Uterus (tissue), 4 donors: ENCODE measurements around the gene IGFL1. TPM values are rescaled to one million over a fixed set of nuclear protein-coding genes. Genes with fewer than 3 reads are reported as not detected.
"Not testable (repeated sequence)": the region's sequence is repeated elsewhere in the genome, so short reads cannot be mapped to it uniquely, and the experiment has no call there.

Experiments
- DNase-seq, 2 donors: peaks; one replicate each; pipeline ENCODE4 v3.0.0-alpha.2; 2019 to 2020
- H3K27ac ChIP-seq, 2 donors: fragments of 200-600 bp; sonication (generic); 1 replicate in 1 of 2; 2 replicates in 1 of 2; pipeline ENCODE4 v1.5.1; 2016 to 2018
- H3K27me3 ChIP-seq, 2 donors: fragments of 200-600 bp; sonication (generic); one replicate each; pipeline ENCODE4 v1.5.1; 2018 to 2019; ENCODE audit warnings: control low read depth in 1 of 2
- H3K36me3 ChIP-seq, 2 donors: fragments of 200-600 bp; sonication (generic); one replicate each; pipeline ENCODE4 v1.5.1; 2019; ENCODE audit warnings: control low read depth in 1 of 2
- H3K4me1 ChIP-seq, 2 donors: fragments of 200-600 bp; sonication (generic); one replicate each; pipeline ENCODE4 v1.5.1; 2018 to 2019; ENCODE audit warnings: control low read depth in 1 of 2
- H3K4me3 ChIP-seq, 2 donors: fragments of 200-600 bp; sonication (generic); 1 replicate in 1 of 2; 2 replicates in 1 of 2; pipeline ENCODE4 v1.5.1; 2018 to 2019; ENCODE audit warnings: mild to moderate bottlenecking in 1 of 2
- H3K9me3 ChIP-seq, 2 donors: fragments of 200-600 bp; sonication (generic); one replicate each; pipeline ENCODE4 v1.5.1; 2019; ENCODE audit warnings: control low read depth in 1 of 2
- POLR2A ChIP-seq, 2 donors: fragments of 450-650 bp; IDR thresholded peaks; one replicate each; pipeline ENCODE4 v1.6.1; 2016; ENCODE audit warnings: antibody characterized with exemption in 2 of 2, mild to moderate bottlenecking in 1 of 2, moderate library complexity in 1 of 2
- intact Hi-C: fragments of 100-400 bp; cut with DNase I; formaldehyde crosslinking; loops from one replicate; pipeline ENCODE4 v1.15.1; 2023; ENCODE audit warnings: low total_unique reads
- total RNA-seq, 4 donors: library from RNA; depleted of rRNA in 3 of 4; stranded (reverse); fragments of >200 nt in 3 of 4; gene quantifications; one replicate each; pipeline versions ENCODE4 v1.1.0 to v1.2.4, GENCODE V29; 2014 to 2023
- TF ChIP-seq, protein P1 (sequence below), 4 experiments: fragments of 200-600 bp in 2 of 4; fragments of 450-650 bp in 2 of 4; sonication (generic) in 2 of 4; IDR thresholded peaks; one replicate each; pipeline ENCODE4 v1.5.1; 2016 to 2019; ENCODE audit warnings: antibody characterized with exemption in 4 of 4, mild to moderate bottlenecking in 2 of 4, moderate library complexity in 1 of 4
- donor health status: DM: yes; HTN: yes; CAD: no.

IGFL1 gene
- total RNA-seq, 4 donors from 2014 or later, result not detected

DNA sequence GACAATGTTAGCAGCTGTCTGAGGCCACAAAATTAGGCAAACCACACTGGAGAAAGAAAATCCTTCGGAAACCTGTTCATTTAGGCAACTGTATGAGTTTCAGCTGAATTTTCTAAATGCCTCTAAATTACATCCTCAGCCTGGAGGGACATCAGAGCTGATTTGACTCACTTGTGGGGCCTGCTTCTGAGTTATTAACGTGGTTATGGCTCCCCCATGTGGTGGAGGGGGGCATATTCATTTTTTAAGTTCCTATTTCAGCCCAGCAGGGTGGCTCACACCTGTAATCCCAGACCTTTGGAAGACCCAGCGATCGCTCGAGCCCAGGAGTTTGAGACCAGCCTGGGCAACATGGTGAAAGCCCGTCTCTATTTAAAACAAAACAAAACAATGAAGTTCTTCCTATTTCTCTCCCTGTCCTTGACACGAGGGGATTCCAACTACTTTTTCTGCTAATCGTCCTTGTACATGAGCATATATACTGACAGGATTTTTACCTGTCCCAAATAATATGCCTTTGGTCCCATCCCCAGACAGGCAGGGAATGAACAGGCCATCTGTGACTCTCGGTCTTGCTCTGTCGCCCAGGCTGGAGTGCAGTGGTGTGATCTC lies 35.8 kb downstream of the IGFL1 start:
- Histone ChIP-seq H3K36me3 (no peaks in the 10 kb centered on the region), H3K27ac (no peak overlapping the region), H3K4me3 (no peak overlapping the region), H3K4me1 (no peaks in the 10 kb centered on the region), H3K27me3 (no peaks in the 10 kb centered on the region), H3K9me3 (no peaks in the 10 kb centered on the region)
- no peak for TF ChIP-seq POLR2A (IDR thresholded peaks at IDR 0.05)
- TF ChIP-seq, protein P1, sequence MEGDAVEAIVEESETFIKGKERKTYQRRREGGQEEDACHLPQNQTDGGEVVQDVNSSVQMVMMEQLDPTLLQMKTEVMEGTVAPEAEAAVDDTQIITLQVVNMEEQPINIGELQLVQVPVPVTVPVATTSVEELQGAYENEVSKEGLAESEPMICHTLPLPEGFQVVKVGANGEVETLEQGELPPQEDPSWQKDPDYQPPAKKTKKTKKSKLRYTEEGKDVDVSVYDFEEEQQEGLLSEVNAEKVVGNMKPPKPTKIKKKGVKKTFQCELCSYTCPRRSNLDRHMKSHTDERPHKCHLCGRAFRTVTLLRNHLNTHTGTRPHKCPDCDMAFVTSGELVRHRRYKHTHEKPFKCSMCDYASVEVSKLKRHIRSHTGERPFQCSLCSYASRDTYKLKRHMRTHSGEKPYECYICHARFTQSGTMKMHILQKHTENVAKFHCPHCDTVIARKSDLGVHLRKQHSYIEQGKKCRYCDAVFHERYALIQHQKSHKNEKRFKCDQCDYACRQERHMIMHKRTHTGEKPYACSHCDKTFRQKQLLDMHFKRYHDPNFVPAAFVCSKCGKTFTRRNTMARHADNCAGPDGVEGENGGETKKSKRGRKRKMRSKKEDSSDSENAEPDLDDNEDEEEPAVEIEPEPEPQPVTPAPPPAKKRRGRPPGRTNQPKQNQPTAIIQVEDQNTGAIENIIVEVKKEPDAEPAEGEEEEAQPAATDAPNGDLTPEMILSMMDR (IDR thresholded peaks at IDR 0.05), result peak; percentile 83 to 92 (median 88)
- intact Hi-C loops, result no loop called here
- DNase-seq, result peak; percentile 52 to 74

GRCh38 chr19:46269101-46269500 lies 39.6 kb downstream of the IGFL1 start:
- H3K36me3 ChIP-seq, result no peaks in the 10 kb centered on the region
- intact Hi-C loops, result no loop called here
- no peaks in the 10 kb centered on the region for H3K4me1 ChIP-seq
- no peaks in the 10 kb centered on the region for H3K9me3 ChIP-seq
- no peak overlapping the region for H3K4me3 ChIP-seq
- DNase-seq, result no peak
- TF ChIP-seq, protein P1 (IDR thresholded peaks at IDR 0.05), result no peak
- no peak for TF ChIP-seq POLR2A (IDR thresholded peaks at IDR 0.05)
- no peak overlapping the region for H3K27ac ChIP-seq
- H3K27me3 ChIP-seq, result no peaks in the 10 kb centered on the region

DNA sequence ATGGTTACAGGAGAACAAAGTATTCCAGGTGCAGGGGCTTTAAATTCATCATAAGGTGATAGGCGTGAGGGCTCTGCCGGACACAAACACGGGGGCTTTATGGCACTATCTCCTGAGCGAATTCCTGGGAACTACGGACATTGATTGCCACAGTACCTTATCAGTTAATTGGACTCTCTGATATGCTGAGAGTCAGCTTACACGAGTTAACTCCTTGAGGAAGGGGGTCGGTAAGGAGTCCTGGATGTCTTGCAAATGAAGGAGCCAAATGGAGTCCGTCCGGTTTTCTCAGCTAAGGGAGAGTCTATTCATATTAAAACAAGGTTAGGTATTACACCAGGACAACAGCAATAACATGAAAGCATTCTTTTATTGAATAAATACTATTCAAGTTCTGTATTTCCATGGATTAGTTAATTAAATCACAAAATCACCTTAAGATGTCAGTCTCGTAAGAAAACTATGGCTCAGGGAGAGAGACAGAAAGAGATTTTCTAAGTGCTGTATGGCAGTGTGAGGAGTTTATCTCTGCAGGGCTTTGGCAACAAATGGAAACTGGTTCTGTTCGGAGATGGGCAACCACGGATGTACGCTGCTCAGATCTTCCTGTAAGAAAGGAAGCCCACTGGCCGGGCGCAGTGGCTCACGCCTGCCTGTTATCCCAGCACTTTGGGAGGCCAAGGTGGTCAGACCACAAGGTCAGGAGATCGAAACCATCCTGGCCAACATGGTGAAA lies 41.1 kb downstream of the IGFL1 start:
- H3K27ac ChIP-seq, result peak overlapping the region in 1 of 2 donors; percentile 81
- H3K4me3 ChIP-seq, result no peak overlapping the region
- no peaks in the 10 kb centered on the region for H3K9me3 ChIP-seq
- intact Hi-C loops, result loop anchor here (10.0 kb wide), 1 partner anchor 224 kb away; the partner anchor contains the start of gene PNMA8B
- TF ChIP-seq, protein P1 (IDR thresholded peaks at IDR 0.05), result no peak
- no peak for TF ChIP-seq POLR2A (IDR thresholded peaks at IDR 0.05)
- no peaks in the 10 kb centered on the region for H3K36me3 ChIP-seq
- DNase-seq, result no peak
- no peaks in the 10 kb centered on the region for H3K4me1 ChIP-seq
- no peaks in the 10 kb centered on the region for H3K27me3 ChIP-seq

DNA sequence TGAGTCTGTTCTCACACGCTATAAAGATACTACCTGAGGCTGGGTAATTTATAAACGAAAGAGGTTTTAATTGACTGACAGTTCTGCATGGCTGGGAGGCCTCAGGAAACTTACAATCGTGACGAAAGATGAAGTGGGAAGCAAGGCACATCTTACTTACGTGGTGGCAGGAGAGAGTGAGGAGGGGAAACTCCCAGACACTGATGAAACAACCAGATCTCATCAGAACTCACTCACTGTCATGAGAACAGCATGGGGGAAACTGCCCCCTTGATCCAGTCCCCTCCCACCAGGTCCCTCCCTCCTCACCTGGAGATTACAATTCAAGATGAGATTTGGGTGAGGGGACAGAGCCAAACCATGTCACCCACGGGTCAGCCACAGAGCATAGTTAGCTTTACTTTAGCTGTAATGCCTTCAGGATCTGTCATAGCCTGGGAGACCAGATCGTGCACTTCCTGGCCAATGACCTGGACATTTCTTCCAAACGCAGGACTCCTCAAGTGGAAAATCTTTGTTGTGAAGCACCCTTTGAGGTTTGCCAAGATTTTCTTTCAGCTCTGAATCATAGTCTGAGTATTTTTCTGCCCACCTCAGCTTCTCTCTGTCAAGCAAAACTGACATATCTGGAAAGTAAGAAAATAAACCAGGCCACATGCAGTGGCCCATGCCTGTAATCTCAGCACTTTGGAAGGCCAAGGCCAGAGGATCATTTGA lies 42.1 kb downstream of the IGFL1 start:
- H3K4me3 ChIP-seq, result no peak overlapping the region
- H3K27ac ChIP-seq, result peak overlapping the region; percentile 49 to 81
- H3K27me3 ChIP-seq, result no peaks in the 10 kb centered on the region
- H3K9me3 ChIP-seq, result no peaks in the 10 kb centered on the region
- intact Hi-C loops, result loop anchor here (10.0 kb wide), 1 partner anchor 223 kb away; the partner anchor contains the start of gene PNMA8B
- H3K36me3 ChIP-seq, result no peaks in the 10 kb centered on the region
- peak in 1 of 2 donors; percentile 45 for DNase-seq
- TF ChIP-seq POLR2A (IDR thresholded peaks at IDR 0.05), result no peak
- TF ChIP-seq, protein P1 (IDR thresholded peaks at IDR 0.05), result no peak
- no peaks in the 10 kb centered on the region for H3K4me1 ChIP-seq

GRCh38 chr19:46273931-46274330 lies 44.4 kb downstream of the IGFL1 start:
- H3K36me3 ChIP-seq, H3K4me3 ChIP-seq, H3K4me1 ChIP-seq, H3K9me3 ChIP-seq, H3K27me3 ChIP-seq: not testable (repeated sequence)
- H3K27ac ChIP-seq, result peak overlapping the region in 1 of 2 donors; percentile 81
- intact Hi-C loops, result loop anchor here (10.0 kb wide), 1 partner anchor 221 kb away; the partner anchor contains the start of gene PNMA8B
- DNase-seq, result peak in 1 of 2 donors; percentile 38
